Fibroblast of skin of abdomen (primary cell): ENCODE data around the gene KMO.

Source experiments
- DNase-seq: peaks from one replicate; pipeline ENCODE4 v3.0.0-alpha.2; 2013

Gene KMO

DNA sequence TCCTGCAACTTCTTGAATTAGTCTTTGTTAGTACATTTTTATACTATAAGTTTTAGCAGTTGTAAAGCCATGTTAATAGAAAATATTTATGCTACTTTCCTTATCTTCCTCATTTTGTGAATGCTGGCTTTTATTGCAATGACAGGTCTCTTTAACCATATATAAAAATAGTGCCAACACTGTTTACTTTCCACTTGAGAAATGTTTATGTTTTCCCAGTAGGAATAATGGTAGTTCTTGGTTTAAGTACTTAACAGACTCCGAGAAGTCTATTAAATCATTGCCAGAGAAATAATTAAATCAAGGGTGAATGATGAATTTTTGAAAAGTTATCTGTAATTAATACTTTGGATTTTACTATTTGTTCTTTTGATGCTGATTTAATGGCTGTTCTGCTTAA lies 98.3 kb downstream of the KMO start:
- DNase-seq: no peak

DNA sequence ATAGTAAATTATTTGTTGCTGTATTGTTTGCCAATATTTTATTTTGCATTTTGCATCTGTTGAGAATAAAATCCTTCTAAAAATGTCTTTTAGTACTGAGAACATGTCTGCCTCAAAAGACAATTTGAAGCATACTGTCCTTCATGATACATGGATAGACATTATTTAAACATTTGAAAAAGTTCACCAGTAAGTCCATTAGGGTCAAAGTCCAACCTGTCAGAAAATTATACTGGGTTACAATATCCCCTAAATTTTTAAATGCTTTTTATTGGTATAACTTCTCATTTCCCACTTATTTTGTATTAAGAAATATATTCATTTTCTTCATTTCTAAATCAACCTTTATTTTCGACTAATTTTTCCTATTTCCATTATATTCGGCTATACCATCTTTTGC lies 98.7 kb downstream of the KMO start:
- DNase-seq: no peak

DNA sequence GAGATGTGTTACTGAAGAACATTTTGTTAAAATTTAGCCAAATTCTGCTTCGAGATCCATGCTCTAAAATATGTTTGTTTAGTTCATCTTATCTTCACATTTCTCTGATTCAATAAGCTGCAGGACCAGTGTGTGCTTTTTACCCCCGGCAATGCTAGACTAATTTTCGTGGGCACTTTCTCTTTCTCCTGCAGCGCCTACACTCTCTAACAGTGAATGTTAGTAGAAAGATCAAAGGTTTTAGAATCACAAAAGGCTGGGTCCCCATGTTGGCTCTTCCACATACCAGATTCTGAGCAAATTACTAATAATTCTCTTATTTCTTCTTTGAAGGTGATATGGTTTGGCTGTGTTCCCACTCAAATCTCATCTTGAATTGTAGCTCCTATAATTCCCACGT lies 99.5 kb downstream of the KMO start:
- no peak for DNase-seq

DNA sequence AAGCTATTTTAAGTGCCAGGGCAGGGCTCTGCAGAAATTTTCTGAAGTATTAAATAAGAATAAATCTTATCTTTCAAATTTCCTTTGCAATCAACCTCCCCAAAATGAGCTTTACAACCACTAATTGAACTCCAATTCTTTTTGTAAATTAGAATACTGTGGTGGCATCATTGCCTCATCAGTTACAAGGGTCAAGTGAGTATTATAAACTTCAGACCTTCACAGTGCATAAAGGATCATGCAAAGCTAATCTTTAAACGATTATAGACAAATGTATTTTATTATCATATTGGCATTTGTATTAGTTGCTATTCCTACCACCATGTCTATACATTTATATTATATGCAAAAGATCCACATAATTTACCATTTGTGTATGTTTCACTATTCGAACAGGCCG lies 100.8 kb downstream of the KMO start:
- no peak for DNase-seq

DNA sequence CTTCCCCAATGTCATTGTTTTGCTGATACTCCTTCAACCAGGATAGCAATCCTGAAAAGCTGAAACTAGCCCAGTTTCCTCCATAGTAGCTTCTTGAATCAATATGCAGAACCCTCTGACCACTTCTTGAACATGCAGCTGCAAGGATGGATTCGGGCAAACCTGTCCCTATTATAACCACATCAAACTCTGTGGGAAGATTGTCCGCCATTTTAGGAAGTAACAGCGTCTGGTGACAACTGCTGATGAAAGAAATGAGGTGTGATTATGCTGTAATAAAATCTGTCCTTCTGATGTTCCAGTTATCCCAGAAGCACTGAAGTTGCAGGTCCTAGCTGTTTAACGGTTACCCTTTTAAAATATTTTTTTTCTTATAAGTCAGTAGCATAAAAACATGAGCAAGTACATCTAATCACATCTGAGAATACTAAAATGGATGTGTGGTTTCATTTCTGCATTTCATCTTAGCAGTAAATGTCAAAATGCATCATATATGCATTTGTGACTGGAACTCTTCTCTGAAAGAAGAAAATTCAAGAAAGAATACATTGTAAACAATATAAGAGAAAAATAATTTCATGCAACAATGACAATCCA lies 103.5 kb downstream of the KMO start:
- no peak for DNase-seq

DNA sequence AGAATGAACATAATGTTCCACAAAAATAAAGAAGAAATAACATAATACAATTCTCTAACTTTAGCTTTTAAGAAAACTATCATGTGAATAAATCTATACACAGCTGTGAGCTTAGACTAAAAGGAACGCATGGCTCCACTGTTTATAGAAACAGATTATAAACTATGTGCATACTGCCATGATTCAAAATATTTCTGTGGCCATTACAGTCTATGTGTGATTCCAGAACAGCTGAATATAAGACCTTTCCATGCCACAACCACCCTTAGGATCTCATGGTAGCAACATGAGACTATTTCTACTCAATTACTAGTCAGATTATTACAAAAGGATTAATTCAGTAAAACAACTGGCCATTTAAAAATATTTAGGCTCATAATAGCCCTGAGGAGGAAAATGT lies 104.1 kb downstream of the KMO start:
- no peak for DNase-seq

DNA sequence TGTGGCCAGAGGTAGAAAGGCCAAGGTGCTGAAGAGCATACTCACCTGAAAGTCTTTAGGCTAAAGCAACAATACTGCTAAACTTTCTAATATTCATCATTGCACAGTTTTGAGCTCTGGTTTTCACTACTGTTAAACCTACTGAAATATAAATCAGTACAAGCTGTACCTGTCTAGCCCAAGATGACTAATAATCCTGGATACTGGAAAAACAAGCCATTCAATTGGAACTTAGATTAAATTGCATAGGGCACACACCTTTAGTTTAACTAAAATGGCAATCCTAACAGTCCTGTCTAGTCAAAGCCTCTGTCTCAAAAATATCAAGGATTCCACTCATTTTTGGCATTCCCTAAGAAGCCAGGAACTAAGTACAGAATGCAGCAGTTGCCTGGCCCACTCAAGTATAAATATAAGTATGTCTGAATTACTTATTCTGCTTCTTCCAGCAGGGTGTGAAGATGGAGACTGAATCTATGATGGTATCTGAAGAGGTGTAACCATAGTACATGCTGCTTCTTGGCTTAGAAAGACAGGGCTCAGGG lies 104.9 kb downstream of the KMO start:
- peak; percentile 44 for DNase-seq

DNA sequence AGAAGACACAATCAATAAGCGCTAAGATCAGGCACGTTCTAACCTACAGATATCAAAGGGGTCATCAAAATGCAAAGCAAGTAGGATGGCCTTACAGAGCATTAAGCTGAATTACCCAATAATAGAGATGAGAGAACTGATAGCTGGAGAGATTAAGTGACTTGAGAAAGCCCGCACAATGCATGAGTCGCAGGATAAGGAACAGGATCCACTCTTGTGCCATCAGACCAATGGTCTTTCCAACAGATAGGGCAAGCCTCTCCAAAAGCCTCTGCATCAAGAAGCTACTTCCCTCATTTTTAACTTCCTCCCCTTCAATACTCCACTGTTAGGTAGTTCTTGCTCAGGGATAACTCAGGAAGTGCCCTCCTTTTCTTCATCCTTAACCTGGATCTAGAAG lies 105.4 kb downstream of the KMO start:
- no peak for DNase-seq

DNA sequence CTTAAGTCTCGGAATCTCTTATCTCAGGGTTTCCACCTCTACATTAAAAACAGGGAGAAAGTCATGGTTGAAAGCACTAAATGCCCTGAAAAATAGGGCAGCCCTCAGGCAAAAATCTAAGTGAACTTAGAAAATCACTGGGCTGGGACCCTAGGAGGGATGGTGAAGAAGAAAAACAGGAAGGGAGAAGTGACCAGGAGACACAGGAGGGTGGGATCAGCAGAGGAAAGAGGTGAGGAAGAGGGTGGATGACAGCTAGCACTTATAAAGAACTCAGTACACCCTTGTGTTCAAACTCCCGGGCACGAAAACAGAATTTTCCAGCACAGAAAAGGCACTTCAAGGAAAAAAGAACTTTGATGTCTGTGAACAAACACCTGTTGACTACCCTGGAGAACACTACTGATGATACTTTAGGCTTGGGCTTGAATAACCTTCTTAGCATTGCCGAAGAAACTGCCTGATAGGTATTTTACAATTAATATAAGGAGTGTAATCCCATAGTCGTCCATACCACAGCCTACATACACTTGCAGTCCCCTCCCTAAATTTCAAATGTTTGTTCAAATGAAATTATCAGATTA lies 106.0 kb downstream of the KMO start:
- DNase-seq: no peak

DNA sequence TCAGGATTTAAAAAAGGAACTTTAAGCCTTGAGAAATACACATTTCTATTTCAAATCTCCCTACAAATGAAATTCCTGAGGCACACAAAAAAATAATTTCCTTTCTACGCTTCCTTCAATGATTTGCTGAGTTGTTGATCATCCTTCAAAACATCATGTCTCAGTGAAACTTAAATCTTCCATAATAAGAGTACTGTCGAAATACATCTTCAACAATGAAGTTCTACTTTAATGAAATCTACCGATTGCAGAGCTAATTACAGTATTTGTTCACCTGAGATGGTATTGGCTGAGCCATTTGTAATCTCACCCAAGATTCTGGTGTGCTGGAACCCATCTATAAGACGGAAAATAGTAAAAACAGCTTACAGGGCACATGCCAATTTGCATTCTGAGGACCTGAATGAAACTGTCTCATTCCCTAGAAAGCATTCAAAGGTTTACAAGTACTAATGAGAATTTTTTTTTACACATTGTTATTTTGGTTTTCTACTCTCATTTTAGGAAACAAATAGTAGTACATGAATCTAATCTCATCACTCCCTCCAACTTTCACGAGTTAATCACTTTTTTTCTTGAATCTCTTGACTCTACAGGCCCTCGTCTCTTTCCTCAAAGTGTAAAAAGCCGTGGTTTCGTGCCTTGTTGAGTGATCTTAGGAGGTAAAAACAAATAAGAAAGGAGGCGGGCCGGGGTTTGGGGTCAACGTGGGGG lies 106.9 kb downstream of the KMO start:
- DNase-seq: no peak

DNA sequence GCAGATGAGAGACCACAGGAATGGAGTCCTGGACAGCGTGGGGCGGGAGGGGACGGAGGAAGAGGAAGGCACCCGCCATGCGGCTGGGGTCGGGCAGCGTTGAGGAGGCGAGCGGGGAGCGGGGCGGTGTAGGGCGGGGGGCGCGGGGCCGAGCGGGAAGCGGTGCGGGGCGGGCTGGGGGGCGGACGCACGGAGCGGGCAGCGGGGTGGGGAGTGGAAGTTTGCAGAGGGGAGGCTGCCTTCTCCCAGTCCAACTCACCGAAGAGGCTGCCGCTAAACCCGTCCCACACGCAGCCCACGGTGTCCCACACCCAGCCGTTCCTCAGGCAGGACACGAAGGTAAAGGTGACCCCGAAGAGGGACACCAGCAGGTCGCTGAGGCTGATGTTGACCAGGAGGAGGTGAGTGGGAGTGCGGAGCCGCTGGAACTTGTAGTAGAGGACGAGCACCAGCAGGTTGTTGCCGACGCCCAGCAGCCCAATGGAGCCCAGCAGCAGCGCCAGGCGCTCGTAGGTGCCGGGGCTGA lies 107.5 kb downstream of the KMO start:
- DNase-seq: peak; percentile 38

DNA sequence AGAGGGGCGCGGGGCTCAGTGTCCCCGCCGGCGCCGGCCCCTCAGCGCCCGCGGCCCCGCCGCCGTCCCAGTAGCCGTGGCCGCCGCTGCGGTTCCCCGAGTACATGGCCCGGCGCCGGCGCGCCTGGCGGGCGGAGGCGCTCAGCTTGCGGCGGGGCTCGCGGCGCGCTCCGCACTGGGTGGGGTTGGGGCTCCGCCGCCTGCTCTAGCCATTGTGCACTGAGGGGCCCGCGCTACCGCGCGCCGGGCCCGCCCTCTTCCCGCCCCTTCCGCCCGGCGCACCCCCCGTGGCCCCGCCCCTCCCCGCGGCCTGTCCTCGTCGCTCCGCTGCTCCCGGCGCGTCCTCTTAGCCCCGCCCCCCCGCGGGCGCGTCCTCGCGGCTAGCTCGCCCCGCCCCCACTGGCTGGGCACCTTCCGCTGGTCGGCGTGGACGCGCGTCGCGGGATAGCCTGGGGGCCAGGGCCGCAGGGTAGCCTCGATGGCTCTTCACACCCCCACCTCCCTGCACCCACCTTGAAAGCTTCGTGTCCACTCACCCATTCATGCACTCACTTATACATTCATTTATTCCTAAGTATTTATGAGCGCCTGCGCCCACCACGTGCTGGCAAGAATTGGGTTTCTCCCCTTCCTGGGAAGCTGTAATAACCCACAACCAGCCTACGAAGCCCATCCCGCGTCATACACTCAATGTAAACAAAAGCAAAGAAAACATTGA lies 108.1 kb downstream of the KMO start, which contains the start of the genes CHML and OPN3:
Gene CHML (minus strand): TSS at position 221 of the 718 bp plus-strand sequence. CDS start 4,603 bp downstream, outside the sequence.
Gene OPN3 (minus strand): TSS at position 221 of the 718 bp plus-strand sequence. CDS start 115 bp downstream, at position 106.
- DNase-seq: peak; percentile 91

DNA sequence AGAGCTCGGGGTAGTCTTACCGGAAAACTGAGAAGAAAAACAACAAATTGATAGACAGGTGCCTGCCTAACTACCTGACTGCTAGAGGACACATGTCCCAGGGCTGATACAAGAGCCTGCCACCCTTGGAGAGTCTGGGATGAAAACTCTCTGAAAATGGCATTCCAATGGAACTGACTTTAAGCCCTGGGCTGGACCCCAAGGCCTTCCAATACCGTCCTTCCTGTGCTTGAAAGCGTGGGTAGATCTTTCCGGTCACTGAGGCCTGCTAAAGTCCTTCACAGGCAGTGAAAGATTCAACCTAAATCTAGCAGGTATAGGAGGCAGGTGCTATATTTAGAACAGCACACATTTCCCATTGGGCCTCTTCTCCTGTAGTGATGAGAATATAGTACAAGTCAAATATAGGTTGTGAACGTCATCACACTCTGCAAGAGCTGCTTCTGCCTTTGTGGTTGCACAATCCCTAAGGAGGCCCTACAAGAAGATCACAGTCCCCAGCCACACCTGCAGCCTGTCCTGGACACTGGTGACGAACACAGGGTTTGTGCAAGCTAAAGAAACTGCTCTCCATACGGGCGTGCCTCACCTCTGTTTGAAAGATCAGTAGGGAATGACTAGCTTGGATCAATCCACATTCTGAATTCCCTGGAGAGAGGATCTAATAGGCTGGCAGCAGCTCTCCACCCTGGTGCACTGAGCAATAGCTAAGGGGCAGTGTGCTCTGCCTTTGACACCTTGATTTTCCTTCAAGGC lies 108.9 kb downstream of the KMO start:
- no peak for DNase-seq

DNA sequence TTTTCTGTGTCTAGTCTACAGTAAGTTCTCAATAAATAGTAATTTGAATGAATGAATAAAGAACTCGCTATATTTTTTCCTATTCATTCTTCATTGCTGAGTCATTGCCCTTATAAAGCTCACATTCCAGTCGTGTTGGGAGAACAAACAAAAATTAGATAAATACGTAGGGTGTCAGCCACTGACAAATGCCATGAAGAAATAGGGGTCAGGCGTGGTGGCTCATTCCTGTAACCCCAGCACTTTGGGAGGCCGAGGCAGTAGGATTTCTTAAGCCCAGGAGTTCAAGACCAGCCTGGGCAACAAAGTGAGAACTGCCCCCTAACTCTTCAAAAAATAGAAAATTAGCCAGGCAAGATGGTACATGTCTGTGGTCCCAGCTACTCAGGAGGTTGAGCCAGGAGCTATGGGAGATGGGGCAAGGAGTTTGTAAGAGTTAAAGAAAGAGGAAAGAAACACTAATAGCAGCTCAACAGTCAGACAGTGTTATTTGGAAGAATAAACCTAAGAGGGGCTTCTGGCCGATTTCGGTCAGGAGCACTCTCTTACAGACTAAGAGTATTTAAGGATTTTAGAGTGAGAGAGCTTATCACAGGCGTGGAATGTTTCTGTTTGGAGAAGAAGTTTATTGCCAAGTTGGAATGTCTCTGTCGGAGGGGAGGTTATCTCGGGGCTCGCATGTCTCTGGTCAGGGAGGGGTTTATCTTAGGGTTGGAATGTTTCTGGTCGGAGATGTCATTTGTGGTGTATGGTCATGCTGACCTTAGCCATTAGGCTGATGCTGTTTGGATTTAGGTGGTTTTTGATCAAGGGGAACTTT lies 109.8 kb downstream of the KMO start:
- peak; percentile 25 for DNase-seq

DNA sequence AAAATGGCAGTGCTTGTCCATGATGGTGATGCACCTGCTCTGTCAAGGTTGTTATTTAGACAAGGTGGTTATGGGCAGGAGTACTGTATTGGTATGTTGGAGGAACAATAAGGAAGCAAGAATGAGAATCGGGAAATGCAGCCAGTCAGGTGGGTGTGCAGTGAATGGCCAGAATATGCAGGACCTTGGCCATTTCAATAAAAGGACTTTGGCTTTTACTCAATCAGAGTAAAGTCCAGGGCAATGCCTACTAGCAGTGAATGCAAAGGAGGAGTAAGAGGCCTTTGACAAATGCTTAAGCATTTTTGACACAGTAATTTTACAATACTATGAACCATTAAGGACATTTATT lies 110.4 kb downstream of the KMO start:
- DNase-seq: no peak

DNA sequence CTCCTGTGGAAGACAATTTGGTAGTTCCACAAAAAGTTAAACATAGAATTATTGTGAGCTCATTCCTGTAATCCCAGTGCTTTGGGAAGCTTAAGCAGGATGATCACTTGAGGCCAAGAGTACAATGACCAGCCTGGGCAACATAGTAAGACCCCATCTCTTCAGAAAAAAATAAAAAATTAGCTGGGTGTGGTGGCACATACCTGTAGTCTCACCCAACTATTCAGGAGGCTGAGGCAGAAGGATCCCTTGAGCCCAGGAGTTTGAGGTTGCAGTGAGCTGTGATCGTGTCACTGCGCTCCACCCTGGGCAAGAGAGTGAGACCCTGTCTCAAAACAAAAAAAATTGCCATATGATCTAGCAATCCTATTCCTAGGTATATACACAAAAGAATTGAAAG lies 112.1 kb downstream of the KMO start:
- no peak for DNase-seq

DNA sequence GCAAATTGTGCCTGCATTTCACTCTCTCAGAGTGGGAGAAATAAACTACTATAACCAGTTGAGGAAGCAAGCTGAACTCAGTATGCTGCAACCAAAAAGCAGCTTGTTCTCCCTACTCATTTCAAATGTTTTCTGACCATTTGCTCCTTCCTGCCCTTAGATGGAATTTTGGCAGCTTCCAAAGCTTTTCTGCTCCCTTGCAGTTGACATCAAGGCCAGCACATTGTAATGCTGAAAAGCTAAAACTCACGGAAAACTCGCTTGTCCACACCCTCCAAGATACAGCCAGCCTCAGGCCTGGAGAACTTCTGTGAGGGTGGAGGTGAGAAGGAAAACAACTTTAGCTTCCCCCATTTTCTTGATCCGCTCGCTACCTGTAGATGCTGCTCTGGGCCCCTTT lies 113.0 kb downstream of the KMO start:
- DNase-seq: no peak
